LNCAP (cell line): Measurements from ENCODE around the gene RSPH4A.

Source experiments
- CTCF ChIP-seq: fragments of 450-650 bp; IDR thresholded peaks from 2 replicates; pipeline ENCODE4 v1.5.1; 2017; ENCODE audit warnings: mild to moderate bottlenecking

The RSPH4A gene

GRCh38 chr6:116605935-116606334 is 10.3 kb upstream of the RSPH4A start:
- no peak for TF ChIP-seq CTCF

- TF ChIP-seq CTCF, result no peak
These were observed 5.2 kb upstream of the RSPH4A start for GRCh38 chr6:116611056-116611455.

DNA sequence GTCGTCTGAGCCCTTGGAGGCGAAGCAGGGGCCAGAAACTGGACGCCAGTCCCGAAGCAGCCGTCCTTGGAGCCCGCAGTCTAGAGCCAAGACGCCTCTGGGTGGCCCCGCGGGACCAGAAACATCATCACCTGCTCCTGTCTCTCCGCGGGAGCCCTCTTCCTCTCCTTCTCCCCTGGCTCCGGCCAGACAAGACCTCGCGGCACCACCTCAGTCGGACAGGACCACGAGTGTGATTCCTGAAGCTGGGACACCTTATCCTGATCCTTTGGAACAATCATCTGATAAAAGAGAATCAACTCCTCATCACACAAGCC is 416 bp downstream of the RSPH4A start:
- no peak for TF ChIP-seq CTCF

- TF ChIP-seq CTCF, result no peak
These were observed 7.9 kb downstream of the RSPH4A start for GRCh38 chr6:116624036-116624805.

- TF ChIP-seq CTCF, result no peak
These were observed 9.6 kb downstream of the RSPH4A start for GRCh38 chr6:116625872-116626271.

- TF ChIP-seq CTCF, result no peak
These were observed 13.3 kb downstream of the RSPH4A start for GRCh38 chr6:116629563-116629981.

DNA sequence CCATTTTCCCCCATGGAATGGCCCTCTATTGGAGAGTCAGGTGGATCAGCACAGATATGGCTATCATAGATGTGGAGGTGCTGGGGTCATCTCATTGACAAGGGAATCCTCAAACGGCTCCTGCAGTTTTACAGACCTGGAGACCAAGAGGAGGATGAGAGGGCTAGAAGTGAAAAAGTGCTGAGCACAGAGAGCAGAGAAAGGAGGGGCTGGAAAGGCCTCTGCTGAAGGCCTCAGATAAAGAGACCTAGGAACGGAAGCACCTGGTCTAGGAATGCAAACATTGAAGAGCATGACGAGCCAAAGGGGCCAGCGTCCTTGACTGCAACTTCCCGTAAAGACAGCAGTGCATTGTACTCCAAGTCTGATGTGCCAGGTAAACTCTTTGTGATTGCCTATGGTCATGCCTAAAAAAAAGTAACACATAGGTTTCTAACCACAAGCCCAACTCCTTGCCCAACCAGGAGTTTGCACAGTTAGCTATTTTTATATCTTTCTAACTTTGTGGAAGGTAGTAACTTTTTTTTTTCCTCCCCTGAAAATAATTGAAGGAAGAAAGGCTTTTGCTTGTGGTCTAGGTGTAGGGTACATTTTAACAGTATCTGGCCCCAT is 15.2 kb downstream of the RSPH4A start:
- no peak for TF ChIP-seq CTCF
